HG03159 (cell line): ENCODE measurements around the gene YPEL5.
"Not testable (repeated sequence)": the region's sequence is repeated elsewhere in the genome, so short reads cannot be mapped to it uniquely, and the experiment has no call there.

Experiments
- ATAC-seq: cut with Tn5 transposase; IDR thresholded peaks from one replicate; pipeline ENCODE4 v1.9.1; 2021; ENCODE audit warnings: mild to moderate bottlenecking, moderate library complexity; ENCODE audit not compliant: unreplicated experiment

YPEL5 gene

DNA sequence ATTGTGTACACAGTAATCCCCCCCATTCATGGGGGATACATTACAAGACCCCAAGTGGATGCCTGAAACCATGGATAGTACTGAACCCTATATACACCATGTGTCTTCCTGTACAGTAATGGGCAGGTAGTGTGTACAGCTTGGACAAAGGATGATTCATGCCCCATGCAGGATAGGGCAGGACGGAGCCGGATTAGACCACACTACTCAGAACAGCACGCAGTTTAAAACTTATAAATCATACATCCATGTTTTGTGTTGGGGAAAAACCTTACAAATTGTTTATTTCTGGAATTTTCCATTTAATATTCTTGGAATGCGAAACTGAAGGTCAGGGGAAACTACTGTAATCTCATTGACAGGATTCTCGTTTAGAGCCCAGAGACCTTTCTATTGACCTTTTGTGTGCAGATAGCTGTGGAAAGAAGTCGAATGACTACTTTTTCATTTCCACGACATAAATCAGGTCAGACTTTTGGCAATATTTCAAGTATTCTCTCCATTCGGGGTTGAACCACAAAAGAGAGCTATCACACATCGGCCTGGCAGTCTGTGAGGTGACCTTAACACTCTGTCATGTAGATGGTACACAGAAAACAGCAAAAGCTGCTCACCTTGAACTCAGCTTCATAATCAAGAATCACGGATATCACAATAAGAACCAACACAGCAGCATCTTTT, 9.9 kb upstream of the YPEL5 start:
- ATAC-seq = no peak

DNA sequence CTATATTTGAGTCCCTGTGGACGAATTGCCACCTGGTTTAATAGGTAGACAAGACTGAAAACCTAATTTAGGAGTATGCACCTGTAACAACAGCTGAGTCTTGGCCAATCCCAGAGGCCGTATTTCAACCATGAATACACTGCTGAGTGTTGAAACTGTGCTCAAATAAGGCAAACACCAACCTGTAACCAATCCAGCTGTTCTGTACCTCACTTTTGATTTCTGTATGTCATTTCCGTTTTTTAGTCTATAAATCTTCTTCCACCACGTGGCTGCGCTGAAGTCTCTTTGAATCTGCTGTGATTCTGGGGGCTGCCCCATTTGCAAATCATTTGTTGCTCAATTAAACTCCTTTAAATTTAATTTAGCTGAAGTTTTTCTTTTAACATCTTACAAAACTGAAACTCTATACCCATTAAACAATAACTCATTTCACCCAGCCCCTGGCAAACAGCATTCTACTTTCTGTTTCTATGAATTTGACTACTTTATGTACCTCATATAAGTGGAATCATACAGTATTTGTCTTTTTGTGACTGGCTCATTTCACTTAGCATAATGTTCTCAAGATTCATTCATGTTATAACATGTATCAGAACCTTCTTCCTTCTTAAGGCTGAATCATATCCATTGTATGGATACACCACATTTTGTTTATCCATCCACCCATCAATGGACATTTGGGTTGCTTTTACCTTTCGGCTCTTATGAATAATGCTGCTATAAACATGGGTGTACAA, 7.5 kb upstream of the YPEL5 start:
- ATAC-seq = peak; percentile 73

DNA sequence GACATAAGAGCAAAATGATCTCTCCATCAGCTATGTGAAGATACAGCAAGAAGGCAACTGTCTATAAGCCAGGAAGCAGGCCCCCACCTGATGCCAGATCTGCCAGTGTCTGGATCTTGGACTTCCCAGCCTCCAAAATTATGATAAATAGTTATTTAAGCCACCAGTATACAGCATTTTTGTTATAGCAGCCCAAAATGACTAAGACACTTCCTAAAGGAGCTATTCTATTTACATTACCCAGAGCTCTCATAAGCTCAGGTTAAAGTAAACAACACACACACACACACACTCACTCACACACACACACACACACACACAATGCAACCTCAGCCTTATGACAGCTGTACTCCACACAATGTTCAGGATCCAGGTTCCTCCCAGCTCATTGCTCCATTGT, 5.7 kb upstream of the YPEL5 start:
- no peak for ATAC-seq

DNA sequence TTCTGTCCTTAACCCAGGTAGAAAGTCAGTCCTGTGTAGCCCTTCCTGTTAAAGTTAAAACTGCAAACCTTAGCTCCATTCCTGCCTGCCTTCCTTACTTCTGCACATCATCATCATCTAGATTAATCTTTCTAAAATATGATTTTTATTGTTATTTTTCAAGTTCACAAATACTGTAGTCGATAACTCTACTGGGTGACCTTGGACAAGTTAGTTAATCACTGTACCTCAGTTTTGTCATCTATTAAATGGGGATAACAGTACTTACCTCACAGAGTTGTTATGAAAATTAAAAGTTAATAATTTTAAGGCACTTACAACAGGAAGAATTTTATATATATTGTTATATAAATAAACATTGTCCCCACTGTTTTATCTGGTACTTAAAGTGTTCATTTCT, 2.5 kb upstream of the YPEL5 start:
- ATAC-seq = no peak

DNA sequence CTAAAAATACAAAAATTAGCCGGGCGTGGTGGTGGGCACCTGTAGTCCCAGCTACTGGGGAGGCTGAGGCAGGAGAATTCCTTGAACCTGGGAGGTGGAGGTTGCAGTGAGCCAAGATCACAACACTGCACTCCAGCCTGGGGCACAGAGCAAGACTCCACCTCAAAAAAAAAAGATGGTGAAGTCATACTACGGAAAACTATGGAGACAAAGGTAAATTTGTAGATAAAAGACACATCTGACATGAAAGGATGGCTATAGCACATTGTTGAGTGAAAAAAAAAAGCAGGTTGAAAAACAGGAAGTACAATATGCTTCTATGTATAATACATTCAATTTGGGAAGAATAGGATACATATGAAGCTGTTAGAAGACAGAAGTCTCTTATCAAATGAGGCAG, 1.9 kb upstream of the YPEL5 start:
- ATAC-seq = not testable (repeated sequence)

DNA sequence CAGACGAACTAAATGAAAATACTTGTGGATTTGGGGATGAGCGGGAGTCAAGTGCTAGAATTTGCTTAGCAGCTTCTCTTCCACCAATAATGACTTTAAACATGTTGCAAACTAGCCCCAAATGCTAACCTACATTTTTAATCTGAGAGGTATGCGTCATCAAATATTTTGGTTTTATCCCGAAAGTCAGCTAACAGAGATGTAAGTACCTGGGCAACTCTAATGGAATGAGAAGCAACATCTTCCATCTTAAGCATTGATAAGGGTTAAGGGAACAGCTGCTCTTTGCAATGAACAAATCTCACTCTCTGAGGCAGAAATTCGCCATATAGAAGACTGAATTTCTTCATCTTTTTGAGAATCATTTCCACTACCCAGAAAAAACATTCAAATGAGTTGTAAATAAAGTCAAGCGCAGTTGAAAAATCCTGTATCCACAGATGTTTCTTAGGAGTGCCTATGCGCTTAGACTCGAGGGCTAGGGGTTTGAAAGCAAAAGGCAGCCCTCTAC, 926 bp upstream of the YPEL5 start:
- no peak for ATAC-seq

DNA sequence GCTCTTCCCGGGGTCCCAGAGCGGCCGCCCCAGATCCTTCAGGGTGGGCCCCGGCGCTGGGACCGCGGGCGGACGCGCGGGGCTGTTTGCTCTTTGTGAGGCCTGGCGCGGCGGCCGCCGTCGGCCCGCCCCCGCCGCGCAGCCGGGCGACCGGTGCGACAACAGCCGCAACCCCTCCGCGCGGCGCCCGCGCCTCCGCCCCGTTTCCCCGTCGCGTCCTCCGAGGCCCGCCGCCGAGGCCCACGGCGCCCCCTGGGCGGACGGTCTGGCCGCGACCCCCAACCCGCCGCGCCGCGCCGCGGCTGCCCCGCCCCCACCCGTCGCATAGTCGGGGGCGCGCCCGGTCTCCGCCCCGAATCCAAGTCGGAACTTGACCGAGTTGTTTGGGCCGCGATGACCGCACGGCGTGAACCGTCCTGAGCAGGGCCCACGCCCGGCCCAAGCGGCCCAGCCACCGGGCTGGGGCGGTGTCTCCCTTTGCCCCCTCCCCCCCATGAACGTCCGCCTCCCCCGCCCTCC, 448 bp downstream of the YPEL5 start:
- peak; percentile 0 for ATAC-seq

DNA sequence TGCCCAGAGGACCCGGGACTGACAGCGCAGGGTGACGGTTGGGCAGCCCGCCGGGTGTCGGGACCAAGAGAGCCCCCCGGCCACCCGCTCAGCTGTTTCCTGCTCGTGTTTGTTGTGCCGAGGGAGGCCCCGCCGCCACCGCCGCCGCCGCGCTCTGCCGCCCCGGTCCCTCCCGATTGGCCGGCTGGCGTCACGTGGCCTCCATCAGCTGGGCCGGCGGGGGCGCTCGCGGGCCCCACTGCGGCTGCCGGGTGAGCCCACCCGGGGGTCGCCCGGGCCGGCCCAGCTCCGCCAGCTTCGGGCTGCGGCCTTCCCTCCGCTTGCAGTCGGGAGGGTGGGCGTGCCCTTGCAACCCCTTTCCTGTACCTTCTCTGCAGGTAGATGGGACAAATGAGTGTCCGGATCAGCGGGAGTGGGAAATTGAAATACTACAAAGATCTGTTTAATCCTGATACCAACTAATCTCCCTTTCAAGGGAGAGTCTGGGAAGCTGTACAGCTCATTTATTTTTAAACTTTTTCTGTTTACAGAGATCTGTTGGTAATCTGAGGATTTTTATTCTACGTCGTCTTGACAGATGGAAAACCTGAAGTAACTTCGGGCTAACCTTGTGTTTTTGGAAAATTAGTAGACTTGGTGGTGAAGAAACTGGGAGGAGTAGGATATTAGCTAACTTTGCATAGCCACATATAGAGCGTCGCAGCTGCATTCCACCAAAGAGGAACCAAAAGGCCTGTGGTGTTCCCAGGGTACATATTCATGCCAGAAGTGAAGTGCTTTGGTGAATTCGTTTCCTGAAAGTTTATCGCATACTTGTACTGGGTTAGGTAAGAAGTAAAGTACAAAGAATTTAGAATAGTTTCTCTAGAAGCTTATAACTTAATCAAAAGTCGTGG, 1.2 kb downstream of the YPEL5 start:
- ATAC-seq = peak; percentile 26

DNA sequence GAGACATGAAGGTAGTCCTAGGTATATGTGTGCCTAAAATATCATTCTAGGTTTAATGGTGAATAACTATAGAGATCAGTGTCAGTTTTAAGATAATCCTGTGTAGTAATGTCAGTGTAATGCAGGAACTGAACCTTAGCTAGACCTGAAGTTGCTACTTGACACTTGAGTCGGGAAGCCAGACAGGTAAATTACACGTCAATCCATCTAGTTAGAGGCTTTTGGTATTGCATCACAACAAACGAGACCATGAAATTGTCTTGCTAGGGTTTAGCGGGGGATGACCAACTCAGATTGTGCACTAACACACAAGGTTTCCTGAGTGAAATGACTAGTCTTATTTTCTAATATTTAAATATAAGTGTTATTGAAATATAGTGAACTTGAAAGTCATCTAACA, 2.0 kb downstream of the YPEL5 start:
- no peak for ATAC-seq

DNA sequence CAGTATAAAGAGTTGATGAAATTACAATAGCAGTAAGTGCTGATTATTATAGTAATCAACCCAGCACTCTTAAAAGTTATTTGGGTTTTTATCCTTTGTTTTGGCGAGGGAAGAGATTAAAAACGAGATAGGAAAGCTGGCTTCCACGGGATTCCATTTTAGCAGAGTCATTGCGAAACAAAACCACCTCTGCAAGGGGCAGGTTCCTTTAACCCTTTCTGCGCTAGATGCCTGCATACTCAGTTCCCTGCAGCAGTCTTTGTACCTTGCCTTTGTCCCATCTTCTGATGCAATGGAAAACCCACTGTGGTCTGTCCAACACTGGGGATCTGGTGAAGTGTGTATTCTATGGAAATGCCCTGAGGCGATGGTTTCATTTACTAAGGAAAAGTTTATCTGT, 2.7 kb downstream of the YPEL5 start:
- ATAC-seq = no peak

DNA sequence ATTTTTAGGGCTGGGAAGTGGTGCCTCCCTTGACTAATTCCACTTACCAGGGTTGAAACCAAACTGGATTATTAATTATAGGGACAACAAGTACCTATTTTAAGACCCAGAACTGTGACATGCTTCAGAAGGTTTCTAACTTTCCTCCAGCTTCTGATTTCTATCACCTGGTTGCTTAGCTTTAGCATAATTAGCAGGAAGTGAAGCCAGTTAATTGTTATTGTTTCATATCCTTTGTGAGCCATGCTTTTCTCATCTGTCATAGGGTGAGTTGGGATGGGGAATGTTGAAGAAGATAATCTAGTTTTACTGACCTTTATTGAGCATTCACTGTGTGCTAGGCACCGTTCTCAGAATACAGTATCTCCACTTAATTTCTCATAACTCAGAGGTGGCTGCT, 3.2 kb downstream of the YPEL5 start:
- no peak for ATAC-seq

DNA sequence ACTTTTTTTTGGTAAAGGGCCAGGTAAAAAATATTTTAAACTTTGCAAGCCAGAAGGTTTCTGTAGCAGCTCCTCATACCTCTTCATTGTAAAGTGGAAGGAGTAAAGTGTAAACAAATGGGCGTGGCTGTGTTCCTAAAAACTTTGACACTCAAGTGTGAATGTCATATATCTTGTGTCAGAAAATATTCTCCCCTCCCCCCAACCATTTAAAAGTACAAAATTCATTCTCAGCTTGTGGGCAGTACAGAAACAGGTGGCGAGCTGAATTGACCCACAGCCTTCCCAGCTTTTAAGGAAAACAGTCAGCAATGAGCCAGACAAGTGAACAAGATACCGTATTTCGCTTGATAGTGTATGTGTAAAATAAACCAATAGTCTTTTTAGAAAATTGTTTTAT, 4.0 kb downstream of the YPEL5 start:
- ATAC-seq = no peak

DNA sequence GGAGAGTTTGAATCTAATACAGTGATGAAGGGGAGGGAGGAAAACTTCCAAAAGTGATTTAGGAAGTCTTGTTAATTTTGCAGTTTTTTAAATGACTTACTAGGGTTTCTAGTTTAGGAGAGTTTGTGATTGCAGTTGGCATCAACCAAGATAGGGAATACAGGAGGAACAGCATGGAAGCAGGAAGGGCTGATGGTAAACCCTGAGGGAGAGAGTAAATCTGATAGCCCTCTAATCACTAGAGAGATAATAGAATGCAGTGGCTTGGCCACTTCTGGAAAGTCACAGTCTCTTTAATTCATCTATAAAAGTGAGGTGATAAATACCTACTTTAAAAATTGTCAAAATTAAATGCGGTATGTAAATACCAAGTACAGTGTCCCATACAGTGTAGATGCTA, 5.6 kb downstream of the YPEL5 start:
- ATAC-seq = no peak

DNA sequence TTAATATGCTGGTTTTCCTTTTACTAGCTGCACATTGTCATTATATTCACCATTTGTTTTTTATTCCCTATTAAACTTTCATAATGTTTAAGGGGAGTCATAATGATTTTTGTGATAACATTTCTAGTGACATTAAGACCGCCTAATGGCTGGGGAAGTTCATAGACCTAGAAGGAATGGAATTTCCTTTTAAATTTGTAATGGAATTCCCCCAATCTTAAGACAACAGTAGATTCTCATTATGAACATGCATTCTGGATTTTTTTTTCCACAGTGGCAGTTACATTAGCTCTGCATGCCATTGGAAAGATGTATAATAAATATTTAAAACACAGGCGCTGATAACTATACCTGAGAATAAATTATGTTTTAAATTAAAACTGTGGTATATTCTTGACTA, 8.4 kb downstream of the YPEL5 start:
- no peak for ATAC-seq

DNA sequence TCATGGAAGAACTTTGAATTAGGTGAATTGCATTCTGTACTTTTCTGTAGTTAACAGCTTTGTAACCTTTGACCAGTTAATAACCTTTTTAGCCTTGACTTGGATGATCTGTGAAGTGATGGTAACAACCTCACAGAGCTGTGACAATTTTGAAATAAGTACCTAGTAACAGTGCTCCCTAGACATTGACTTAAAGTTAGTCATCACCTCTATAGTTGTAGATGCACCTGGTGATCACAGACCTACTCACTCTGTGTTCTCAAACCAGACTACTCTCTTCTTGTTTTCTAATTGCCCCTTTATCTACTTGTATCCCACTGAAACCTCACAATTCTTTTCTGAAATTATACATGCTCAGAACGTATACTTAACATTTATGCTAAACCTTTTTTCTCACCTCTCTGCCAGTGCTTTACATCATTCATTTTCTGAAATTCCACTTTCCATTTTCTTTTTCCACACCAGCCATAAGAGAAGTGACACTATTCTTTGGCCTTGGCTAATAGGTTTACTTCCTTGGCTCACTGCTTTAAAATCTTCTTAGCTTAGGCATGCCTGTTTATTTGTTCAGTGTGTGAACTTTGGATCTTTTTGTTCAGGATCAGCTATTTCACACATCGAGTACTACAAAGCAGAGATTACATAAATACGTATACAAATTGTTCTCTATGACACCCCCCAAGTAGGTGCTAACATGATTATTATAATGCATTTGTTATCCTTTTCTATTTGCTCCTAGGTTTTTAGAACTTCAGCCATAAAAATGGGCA, 9.3 kb downstream of the YPEL5 start:
- ATAC-seq = no peak

DNA sequence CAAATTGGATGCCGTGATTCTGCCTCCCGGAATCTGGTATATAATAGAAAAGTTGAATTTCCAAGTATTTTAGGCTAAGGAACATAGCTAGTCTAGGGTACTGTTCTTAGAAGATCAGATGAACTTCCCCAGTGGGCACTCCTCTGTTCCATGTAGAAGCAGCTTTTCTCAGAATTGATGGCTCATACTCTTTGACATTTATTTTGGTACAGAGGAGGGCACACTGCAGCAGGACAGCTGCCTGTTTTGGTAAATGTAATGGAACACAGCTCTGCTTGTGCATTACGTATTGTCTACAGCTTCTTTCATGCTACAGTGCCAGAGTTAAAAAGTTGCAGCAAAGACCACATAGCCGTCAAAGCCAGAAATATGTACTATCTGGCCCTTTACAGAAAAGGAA, 10.8 kb downstream of the YPEL5 start:
- ATAC-seq = no peak

DNA sequence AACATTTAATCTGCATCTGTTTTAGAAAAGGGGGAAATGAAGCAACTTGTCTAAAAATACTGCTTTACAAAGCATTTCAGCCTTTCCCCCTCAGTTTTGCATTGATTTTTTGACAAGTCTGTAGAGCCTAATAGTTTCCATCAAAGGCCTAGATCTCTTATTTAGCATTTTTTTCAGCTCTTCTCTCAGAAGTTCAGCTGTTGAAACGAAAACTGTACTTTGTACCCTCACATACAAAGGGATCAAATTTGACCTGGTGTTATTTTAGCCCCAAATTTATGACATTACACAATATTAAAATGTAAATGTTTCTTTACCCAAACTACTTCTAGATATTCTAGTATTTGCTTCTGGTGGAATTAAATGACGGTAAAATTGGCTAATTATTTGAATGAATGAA, 13.0 kb downstream of the YPEL5 start:
- ATAC-seq = no peak

DNA sequence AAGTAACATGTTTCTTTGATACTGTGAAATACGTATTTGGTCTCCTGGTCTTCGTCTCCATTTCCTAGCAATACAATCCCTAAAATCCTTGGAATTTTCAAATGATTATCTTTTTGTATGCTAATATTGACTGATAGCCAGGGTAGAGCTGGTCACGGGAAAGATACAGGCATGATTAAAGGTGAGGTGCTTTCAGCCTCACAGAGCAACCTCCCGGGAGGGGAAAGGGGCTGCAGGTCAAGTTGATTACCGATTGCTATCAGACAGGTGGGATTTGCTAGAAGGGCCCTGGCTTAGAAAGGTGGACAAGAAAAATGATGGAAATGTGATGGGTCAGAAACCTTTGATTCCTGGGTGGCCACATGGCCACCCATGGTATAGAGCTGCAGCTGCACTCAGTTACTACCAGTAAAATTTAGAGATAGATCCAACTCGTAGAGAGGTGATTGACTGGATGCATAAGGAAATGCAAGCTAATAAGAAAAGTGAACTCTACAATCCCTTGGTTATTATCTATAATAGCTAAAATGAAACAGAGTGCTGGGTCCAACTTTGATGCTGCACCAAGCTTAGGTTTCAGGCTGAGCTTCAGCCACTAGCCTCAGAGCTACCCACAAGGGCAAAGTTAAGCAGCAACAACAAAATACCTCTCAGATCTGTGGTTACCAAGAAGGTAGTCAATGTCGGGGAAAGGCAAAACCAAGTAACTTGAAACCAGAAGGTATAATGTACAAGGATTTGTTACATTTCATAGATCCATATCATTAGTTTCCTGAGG, 15.3 kb downstream of the YPEL5 start:
- no peak for ATAC-seq

DNA sequence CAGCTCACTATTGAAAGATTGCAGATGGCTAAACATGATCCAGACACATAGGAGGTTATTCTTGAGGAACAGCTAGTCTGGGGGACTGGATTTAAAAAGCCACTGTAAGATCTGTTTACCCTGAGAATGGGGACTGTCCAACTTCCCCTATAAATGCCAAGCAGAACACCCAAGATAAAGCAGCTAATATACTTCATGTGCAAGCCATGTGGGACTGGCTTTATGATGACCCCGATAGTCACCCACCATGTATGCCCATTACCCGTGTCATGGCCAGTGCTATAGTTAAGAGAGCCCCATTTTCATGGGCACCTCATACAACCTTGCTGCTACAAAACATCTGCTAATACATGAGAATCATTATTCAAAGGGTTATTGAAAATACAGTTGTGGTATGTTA, 16.0 kb downstream of the YPEL5 start:
- no peak for ATAC-seq
